HG03103 (cell line): Measurements from ENCODE around the gene SFT2D1.
A peak's percentile ranks its signal among the peaks of the same experiment; 100 is the strongest.

Experiments
- ATAC-seq: cut with Tn5 transposase; IDR thresholded peaks from one replicate; pipeline ENCODE4 v1.9.1; 2021; ENCODE audit warnings: low read depth; ENCODE audit not compliant: unreplicated experiment

Gene SFT2D1

DNA sequence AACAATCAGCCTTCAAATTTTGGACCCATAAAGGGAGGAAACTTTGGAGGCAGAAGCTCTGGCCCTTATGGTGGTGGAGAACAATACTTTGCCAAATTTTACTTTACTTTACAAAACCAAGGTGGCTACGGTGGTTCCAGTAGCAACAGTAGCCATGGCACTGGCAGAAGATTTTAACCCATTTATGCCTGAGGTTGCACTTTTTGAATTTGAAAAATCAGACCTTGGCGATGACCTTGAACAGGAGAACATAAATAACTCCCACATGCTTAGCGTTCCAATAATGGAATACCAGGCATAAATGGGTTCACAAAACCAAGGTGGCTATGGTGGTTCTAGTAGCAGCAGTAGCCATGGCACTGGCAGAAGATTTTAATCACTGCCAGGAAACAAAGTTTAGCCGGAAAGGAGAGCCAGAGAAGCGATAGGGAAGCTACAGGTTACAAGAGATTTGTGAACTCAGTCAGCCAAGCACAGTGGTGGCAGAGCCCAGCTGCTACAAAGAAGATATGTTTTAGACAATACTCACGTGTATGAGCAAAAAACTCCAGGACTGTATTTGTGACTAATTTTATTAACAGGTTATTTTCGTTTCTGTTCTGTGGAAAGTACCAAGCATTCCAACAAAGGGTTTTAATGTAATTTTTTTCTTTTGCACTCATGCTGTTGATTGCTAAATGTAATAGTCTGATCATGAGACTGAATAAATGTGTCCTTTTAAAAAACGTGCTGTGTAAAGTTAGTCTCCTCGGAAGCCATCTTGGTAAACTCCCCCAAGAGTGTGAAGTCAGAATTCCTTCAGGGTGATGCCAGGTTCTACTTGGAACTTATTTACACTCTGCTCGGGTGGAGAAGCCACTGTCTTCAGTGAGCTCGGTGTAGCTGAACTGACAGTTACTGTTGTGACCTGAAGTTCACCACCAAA is 6.7 kb downstream of the SFT2D1 start:
- no peak for ATAC-seq

DNA sequence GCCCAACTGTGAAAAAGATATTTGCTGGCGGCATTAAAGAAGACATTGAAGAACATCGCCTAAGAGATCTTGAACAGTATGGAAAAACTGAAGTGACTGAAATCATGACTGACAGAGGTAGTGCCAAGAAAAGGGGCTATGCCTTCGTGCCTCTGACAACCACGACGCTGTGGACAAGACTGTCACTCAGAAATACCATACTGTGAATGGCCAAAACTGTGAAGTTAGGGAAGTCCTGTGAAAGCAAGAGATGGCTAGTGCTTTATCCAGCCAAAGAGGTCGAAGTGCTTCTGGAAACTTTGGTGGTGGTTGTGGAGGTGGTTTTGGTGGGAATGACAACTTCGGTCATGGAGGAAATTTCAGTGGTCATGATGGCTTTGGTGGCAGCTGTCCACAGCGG is 7.5 kb downstream of the SFT2D1 start:
- no peak for ATAC-seq

DNA sequence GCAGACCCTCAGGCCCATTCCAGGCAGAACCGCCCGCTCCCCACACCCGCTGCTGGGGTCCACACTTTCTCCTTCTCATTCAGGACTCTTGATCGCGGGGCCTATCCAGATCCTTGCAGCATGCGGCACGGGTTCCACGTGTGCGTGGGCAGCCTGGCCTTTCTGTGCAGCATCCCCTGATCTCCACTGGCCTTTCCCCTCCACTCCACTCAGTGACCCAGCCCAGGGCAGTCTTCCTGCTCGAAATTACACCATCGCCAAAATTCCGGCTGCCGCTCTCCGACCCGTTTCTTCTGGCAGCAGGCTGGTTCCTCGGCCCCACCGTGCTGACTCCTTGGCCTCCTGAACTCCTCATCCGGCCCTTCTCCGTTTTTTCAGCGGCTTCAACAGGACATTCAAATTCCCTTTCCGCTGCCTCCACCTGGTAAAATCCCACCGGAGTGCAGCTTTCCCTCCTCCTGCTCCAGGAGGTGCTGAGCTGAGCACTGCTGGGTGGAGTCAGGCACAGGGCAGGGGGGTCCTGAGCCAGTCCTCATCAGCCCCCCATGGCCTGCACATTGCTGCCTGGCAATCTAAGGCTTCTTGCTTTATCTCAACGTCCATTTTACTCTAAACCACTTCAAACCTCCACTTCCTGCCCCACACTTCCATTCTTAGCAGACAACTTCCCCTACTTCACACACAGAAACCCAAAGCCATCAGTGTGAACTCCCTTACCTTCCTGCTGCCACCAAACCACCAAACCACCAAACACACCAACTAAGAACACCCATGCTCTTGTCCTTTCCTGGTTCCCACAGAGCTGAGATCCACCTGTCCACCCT is 9.0 kb downstream of the SFT2D1 start:
- peak; percentile 68 for ATAC-seq

DNA sequence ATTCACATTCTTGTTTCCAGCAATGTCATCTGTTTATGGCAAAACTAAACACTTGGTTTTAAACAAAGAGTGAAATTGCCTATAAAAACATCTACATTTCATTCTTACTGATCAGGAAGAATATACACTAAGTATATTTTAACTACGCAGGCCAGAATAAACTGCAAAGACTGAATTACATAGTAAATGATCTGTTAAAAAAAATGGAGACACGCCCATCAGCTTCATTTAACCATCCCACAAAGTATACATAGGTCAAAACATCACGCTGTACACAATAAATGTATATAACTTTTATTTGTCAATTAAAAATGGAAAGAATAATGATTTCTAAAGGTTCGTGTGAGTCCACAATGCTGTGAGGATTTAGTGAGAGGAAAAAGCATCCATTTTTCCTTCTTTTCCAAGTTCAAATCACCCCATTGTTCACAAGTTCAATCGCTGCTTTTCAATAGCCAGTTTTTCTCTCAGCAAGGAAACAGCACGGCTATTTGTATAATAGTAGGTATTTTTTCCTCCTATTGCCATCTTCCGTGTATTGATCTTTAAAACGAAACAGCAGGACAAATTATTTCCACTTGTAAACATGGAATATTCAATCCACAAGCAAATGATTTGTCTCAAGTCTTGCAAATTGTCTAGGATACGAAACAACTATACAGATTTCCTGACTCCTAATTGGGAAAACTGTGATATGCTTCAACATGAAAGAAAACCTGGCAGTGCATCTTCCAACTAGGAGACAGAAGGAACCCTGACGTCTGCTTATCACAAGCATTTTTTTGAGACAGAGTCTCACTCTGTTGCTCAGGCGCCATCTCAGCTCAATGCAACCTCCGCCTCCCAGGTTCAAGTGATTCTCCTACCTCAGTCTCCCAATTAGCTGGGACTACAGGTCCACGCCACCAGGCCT is 10.6 kb downstream of the SFT2D1 start:
- ATAC-seq, result no peak

DNA sequence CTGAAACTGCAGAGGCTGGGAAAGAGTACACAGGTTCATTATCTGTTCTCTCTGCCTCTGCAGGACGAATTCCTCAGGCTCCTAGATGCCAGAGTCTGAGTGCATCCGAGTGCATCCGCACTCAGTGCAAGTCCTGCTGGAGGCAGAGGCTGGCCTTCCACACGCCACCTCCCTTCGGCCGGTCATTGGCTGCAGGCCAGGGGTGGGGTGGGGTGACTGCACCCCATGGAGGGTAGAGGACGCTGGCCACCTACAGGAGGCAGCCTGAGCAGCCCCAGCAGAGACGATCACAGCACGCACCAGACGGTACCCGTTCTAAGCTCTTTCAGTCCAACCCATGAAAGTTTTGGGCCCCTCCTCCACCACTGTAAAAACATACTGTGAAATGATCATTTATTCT is 11.7 kb downstream of the SFT2D1 start:
- no peak for ATAC-seq

DNA sequence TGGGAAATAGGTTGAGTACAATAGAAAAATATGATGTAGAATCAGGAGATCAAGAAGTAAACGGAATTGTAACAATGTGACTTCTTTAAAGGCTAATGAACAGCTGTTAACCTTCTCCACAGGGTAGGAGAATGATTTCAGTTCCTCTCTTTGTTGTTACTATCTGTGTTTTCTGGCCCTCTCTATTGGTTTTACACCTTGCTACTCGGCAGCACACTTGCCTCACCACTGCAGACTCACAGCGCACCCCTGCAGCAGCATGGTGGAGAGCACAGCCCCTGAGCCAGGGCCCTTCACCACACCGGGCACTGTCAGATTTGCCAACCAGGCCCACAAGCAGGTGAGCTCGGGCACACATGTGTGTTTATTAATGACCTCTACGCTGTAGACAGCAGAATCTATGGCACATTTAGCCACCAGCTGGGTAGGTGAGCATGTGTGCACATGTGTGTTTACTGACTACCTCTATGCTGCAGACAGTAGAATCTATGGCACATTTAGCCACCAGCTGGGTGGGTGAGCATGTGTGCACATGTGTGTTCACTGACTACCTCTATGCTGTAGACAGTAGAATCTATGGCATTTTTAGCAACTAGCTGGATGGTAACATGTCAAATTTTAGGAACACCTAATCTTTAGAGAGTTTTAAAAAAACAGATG is 16.8 kb downstream of the SFT2D1 start:
- peak; percentile 87 for ATAC-seq

DNA sequence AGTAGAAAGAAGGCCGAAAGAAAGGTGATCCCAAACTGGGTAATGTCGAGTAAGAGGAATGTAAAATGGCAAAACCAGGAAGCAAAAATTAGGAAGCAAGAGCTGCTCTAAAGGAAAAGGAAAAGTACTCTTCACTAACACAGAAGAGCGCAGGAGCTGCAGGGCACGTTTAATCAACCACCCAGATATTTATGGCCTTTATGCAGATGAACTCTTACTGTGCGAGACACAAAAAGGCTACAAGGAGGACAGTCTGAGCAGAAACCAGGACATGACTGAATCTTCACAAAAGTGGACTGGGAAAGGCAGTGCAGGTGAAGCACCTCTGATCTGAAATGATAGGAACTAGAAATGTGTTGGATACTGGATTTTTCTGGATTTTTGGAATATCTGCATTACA is 18.9 kb downstream of the SFT2D1 start:
- no peak for ATAC-seq

DNA sequence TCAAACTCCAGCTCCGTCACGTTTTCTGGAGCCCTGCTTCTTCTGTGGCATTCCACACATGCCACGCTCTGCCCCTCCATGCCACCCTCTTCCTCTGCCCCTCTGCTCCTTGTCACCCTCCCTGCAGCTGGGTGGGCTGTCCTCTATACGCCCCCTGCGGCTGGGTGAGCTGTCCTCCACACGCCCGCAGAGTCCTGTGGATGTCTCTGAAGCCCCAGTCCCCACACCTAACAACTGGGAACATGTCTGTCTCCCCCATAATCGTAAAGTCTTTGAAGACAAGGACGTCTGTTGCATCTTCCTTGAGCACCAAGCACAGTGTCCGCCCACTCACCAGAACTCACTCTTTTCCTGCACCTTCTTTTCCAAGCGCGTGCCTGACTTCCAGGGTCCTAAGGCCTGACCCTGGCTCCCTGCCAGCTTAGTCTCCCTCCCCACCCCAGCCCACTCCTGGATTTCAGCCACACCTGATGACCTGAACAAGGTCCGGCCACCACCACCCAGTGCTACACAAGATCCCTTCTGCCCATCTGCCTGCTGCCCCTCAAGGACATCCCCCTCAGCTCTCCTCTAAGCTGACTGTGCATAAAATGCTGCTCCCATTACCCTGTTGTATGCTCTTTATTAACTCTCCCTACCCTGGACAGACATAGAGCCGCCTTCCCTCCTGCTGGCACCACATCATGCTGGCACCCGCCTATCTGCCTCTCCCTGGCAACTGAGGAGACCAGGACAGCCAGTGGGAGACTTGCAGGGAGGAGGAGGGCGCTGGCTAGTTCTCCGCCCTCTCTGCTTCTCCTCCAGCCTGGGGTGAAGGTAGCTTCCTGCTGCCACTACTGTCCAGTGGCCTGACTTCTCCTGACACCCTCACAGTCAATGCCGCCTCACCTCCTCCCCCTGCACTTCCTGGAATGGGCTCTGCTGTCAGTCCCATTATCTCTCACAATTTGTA is 23.4 kb downstream of the SFT2D1 start:
- ATAC-seq, result no peak

DNA sequence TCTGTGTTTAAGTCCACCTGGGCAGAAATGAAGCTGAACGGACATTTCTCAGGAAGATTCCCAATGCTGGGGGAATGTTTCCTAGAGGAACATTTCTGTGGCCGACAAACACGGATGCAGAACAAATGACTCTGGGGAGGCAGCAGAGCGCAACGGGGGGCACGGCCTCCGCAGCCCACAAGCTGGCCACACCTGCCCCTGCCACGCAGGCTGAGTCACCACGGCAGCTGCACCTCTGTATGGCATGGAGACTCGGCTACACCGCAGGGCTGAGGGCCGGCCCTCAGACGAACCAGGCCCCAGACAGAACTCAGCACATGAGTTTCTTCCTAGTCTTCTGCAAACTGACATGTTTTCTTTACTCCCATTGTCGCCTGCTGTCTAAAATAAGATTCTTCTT is 24.1 kb downstream of the SFT2D1 start:
- no peak for ATAC-seq

DNA sequence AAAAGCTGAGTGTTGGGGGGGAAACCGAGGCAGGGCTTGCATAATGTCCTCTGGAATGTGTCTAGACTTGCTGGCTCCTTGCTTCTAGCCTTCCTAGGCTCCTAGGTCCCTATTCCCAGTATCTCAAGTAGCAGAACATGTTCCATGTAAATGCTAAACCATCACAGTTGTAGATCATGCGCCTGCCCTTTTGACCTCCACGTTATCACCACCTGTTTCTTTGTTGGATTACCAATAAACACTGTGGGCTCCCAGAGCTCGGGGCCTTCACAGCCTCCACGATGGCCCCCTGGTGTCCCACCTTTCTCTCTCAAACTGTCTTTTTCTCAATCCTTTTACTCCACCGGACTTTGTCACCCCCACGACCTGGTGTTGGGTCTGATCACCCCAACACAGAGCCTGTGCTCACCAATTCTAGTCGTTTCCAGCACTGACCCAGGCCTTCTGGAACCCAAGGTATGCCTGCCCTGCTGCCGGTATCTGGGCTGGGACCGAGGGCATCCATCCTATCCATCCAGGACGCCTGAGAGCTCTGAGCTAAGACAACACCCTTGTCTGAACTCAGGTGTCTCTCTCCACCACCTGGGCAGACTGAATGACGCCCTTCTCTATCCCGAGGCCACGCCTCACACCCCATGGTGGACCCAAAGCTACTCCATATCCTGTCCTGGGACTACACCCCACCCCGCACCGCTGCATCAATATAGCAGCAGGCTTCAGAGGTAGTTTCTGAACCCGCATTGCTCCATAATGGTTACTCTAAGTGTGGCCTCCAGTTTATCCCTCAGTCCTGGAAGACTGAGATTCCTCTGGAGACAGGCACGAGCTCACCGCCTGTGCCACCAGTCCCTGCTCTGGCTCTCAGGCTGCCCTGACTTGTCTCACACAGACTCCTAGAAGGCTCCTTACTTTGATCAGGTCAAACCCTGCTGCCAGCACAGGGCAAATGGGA is 24.8 kb downstream of the SFT2D1 start:
- no peak for ATAC-seq

DNA sequence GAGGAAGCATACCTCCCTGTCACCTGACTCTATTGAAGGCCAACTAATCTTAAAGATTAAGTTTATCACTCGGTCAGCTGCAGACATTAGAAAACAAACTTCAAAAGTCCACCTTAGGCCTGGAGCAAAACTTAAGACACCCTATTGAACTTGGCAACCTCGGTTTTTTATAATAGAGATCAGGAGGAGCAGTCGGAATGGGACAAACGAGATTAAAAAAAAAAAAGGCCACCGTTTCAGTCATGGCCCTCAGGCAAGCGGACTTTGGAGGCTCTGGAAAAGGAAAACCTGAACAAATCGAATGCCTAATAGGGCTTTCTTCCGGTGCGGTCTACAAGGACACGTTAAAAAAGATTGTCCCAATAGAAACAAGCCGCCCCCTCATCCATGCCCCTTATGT is 26.9 kb downstream of the SFT2D1 start:
- ATAC-seq, result no peak

DNA sequence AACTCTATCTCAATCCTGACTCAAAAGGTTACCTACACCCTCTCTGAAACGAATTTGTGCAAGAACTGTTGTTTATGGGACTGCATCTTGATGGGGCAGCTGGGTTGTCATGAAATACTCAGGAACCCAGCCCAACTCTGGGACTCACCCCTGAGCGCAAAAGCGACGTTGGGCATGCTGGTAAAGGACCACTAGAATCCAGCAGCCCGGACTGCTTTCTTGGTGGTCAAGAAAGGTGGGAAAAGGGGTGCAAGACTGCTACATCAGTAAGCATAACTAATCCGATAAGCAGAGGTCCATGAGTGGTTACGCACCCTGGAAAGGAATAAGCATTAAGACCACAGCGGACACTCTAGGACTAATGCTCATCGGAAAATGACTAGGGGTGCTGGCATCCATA is 27.9 kb downstream of the SFT2D1 start:
- no peak for ATAC-seq

DNA sequence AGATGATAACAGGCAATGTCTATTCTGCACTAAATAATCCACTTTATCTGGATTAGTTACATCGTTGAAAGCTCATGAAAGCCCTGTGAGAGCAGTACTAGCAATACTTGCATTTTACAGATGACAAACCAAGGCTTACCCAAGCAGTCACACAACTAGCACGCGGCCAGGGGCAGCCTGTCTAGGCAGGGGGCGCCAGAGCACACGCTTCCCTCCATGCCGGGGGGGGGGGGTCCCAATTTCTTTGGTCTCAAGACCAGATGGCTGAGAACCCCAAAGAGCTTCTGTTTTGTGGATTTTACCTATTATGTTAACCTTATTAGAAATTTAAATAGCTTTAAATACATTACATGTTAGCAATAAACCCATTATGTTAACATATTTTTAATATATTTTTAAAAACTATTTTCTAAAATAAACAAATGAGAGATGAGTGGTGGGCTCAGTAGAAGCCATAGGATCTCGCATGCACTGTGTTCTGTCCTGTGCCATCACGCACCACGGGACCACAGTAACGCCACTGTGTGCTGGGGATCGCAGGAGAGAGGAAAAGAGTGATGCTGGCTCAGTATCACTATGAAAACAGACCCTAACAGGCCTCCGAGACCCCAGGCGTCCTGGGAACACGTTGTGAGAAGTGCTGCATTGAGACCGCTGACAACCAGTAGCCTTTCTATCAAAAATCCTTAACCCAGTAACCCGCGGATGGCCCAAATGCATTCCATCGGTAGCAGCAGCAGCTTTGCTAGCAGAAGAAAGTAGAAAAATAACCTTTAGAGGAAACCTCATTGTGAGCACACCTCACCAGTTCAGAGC is 28.9 kb downstream of the SFT2D1 start:
- ATAC-seq, result peak; percentile 85

DNA sequence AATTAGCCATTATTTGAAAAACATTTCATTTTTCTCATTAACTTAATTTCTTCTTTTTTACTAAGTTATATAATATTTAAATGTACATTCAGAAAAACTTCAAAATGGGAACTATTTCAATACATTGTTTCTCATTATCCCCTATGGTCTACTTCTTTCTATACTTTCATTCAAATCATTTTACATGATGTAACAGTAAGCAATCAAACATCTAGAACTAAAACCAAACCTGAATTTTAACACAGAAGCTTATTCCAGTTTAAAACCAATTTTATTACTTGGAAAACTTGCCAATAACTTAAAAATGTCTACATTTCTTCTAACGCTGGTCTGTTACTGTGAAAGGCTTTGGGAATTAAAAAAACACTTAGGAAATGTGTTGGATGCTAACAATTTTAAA is 29.5 kb downstream of the SFT2D1 start:
- ATAC-seq, result no peak

DNA sequence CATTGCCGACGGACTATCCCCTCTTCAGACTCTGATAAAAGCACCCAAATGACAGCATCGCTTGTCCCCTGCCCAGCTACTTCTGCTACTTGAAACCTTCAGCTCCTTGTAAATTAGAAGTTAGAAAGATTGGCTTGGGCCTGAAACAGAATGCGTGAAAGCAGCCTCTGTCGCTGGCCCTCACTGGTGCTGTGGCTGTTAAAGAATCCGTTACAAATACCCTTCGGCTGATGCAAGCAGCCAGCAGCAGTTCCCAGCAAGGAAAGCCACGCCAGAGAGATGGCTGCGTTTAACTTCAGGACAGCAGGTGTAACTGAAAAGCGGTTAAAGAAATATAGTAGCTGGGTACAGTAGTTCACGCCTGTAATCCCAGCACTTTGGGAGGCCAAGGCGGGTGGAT is 31.7 kb downstream of the SFT2D1 start:
- ATAC-seq, result no peak

DNA sequence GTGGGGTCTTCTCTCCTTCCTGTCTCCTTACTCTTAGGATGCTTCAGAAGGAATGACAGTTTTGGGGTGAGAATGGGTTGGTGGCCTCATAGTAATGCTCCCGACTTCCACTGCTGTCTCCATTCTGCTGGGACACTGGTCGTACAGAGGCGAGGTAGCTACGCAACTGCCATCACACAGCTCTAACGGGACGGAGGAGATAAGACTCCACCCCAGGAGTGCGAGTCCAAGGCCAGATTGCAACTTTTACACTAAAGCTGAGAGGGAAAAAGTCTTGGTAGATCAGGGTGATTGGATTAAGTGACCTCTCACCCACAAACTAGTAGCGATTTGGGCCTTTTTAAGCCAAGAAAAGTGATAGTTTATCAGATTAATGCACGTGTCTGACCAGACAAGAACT is 32.4 kb downstream of the SFT2D1 start:
- ATAC-seq, result no peak
